ENCODE measurements around the gene PIN4.
"Not testable (repeated sequence)": the region's sequence is repeated elsewhere in the genome, so short reads cannot be mapped to it uniquely, and the experiment has no call there.

Gene PIN4

DNA sequence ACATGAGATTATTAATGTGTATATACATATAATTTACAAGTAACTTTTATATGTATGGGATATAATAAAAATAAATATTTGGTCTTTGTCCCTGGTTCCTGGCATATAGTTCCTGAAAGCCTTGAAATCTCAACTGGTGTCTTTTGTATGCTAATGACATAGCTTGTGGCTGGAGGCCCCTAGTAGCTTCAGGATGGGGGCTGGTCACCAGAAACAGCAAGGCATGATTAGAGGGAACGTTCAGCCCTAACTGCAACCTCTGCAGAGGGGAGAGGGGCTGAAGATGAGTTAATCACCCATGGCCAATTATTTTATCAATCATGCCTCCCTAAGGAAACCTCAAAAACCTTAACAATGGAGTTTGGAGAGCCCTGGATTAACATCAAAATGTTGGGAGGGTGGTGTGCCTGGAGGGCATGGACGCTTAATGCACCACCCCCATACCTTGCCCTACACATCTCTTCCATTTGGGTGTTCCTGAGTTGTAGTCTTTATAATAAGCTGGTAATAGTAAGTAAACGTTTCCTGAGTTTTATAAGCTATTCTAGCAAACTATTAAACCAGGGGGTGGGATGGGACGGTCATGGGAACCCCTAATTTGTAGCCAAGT, 21.3 kb downstream of the PIN4 start:
- DNase-seq (ENCODE audit: low read depth) = no peak

DNA sequence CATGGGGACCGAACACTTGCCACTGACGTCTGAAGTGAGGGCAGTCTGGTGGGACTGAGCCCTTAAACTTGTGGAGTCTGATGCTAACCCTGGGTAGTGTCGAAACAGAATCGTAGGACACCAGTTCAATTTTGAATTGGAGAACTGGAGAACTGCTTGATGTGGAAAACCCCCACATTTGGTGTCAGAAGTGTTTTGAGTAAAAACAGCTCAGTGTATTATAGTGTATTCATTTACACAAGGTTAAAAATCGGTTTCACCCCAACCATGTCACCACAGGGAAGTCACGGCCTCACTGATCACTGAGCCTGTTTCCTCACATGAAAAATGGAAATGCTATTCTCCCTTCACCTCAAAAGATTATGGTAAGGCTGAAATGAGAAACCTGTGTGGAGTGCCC, 21.9 kb downstream of the PIN4 start:
- no peak for DNase-seq (ENCODE audit: low read depth)

DNA sequence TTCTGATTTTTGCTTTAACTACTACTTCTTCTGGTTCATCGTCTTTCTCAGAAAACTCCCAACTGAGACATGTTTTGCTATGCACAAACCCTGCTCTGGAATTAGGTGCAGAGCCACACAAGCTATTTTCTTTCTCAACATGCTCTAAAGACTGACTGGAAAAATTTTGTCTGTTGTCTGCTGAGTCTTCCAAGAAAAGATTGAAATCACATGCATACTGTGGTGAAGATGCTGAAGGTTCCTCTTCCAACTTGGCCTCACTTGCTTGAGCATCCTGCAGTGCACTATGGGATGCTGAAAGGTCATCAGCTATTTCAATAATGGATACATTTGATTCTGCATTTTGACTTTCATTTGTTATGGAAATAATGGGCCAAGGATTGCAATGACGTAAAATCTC, 24.1 kb downstream of the PIN4 start:
- no peak for DNase-seq (ENCODE audit: low read depth)

DNA sequence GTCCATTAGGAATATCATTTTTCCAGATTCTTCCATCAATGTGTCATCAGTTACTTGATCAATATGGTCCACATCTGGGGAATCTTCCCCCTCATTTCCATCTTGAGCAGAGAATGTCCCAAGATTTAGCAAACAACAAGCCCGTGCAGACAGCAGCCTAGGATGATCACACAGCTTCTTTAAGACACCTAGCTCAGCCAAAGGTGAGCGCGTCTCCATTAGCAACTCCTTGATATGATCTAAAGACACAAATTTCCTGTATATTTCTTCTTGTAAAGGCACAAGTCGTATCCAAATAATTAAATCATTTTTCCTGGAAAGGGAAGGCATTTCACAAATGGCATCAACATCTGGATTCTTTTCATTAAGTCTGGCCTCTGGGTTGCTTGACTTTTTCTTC, 25.8 kb downstream of the PIN4 start:
- no peak for DNase-seq (ENCODE audit: low read depth)

DNA sequence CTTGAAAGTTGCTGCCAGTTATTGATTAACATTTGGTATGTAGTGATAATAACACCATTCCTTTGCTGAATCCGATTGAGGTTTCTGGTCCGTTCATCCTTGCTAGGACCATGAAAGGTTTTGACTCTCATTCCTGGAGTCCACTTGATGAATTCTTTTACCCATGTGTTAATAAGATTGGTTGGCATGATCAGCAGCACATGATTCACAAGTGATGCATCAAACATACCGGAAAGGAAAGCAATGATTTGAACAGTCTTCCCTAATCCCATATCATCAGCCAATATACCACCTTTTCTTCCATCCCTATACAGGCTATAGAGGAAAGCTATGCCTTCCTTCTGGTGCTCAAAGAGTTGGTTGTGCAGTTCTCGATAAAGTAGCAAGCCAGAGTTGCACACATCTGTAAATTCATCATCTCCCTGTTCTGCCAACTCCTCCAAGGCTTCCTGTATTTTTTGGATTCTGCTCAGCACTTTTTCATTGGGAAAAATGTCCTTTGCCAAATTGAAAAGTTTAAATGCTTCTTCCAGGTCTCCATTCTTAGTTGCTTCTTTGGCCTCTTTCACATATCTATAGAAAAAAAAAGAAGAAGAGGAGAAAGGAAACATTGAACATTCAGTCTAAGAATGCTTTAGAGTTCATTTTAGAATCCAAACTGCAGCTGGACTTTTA, 26.7 kb downstream of the PIN4 start:
- no peak for DNase-seq (ENCODE audit: low read depth)

DNA sequence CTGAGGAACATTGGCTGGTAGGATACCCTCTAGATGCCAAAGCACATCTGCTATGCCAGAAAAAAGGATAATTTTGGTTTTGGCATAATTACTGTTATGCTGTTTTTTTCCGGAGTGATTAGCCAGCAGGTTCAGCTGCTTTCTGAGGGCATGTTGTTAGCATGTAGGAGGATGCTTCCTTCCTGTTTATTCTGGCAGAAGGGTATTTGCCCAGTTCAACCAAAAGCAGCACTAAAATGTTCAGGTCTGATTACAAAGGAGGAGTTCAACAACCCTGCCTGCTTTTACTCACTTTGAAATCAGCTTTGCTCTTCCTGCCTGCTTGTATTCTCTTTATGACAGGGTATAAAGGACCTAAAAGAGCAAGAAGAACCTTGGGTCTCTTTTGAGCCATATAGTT, 35.4 kb downstream of the PIN4 start:
- no peak for DNase-seq (ENCODE audit: low read depth)

DNA sequence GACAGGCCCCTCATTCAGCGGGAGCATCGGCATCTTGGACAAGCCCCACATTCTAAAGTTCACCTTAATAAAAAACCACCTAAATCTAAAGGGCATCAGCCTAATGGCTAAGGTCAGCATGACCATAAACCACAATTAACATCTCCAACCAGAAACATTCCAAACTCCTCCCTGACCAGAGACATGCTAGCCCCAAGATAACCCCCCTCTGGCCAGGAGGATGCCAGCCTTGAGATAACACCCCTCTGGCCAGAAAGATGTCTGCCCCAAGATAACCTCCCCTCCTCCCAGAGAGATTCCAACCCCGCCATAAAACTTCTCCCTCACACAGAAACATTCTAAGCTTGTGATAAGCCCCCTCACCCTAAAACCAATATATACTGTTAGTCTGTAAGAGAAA, 38.8 kb downstream of the PIN4 start:
- not testable (repeated sequence) for DNase-seq (ENCODE audit: low read depth)

DNA sequence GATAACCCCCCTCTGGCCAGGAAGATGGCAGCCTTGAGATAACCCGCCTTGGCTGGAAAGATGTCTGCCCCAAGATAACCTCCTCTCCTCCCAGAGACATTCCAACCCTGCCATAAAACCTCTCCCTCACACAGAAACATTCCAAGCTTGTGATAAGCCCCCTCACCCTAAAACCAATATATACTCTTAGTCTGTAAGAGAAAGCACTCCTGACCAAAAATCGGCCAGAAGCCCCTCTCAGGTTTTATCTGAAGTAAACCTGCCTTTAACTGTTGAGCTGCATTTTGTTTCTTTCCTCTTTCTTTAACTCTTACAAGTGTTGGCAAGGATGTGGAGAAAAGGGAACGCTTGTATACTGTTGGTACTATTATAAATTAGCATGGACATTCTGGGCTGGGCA, 48.7 kb downstream of the PIN4 start:
- DNase-seq (ENCODE audit: low read depth) = no peak

DNA sequence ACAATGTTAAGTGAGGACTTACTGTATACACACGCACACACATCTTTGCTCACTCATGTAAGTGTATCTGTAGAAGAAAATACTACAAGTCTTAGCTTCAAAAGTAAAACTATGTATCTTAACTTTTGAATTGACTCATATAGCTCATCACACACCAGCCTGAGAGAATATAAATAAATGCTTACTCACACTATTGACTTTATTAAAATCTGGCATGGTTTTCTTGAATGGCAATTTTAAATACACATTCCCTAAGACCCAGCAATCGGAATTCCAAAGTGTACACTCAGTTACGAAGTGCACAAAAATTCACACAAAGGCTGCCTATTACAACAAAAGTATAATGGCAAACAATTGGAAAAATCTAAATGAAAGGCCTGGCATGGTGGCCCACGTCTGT, 55.3 kb downstream of the PIN4 start:
- DNase-seq (ENCODE audit: low read depth) = no peak

DNA sequence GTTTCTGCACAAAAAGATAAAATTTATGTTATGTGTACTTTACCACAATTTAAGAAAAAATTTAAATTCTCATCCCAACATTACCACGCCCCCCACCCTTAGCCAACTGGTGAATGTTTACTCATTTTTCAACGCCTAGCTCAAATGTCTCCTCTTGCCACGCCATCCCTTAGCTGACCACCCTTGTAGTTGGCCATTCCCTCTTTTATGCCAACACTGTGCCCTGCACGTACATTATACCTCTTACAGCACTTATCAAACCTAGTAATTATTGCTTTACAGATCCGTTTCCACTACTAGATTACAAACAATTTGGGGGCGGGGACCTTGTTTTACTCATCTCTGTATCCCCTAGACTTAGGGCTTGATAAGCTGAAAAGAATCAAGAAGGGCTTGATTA, 56.6 kb downstream of the PIN4 start:
- no peak for DNase-seq (ENCODE audit: low read depth)

DNA sequence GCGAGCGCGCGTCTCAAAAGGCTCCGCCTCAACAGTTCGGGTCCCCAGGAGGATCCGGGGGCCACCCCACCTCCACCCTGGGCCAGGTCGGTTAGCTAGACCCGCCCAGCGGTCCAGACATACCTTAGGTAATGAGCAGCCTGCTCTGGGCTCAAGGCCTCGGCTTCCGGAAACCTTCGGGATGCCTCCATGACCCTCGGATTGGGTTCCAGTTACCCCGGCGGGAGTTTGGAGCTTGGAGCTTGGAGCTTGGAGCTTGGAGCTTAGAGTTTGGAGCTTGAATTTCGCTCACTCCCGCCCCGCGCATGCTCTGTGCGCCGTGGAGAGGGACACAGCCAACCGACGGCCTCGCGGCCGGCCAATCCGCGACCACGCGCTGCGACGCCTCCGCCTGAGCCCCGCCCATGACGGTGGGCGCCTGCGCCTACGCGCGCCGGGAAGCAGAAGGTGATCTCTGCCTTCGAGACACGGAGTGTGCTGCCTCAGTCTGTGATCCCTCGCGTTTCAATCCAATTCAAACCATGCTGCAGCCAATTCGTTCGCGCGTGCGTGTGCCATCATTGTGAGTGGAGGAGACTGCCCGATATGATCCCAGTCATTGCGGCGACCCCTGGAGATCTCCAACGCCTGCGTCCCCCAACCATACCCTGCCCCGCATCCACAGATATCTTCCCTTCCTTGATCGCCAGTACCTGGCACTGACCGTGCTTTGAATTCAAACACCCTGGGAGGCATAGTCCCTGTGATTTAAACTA, 57.3 kb downstream of the PIN4 start, which contains the start of gene ERCC6L:
ERCC6L (minus strand) TSS at position 307 of the 755 bp plus-strand sequence; CDS start at position 191, 116 bp downstream.
- peak; percentile 87 for DNase-seq (ENCODE audit: low read depth)

DNA sequence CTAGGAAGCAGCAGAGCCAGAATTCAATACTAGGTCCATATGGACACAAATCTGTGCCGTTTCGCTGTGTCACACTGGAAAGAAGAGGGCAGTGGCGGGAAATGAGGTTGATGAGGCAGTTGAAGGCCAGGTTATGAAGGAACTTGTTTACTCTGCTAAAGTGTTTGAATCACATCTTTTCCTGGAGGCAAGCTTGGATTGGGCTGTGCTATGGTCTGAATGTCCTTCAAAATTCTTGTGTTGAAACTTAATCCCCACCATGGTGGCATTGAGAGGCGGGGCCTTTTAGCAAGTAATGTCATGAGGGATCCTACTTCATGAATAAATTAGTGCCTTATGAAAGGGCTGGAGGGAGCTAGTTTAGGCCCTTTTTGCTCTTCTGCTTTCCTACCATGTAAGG, 59.4 kb downstream of the PIN4 start:
- no peak for DNase-seq (ENCODE audit: low read depth)

DNA sequence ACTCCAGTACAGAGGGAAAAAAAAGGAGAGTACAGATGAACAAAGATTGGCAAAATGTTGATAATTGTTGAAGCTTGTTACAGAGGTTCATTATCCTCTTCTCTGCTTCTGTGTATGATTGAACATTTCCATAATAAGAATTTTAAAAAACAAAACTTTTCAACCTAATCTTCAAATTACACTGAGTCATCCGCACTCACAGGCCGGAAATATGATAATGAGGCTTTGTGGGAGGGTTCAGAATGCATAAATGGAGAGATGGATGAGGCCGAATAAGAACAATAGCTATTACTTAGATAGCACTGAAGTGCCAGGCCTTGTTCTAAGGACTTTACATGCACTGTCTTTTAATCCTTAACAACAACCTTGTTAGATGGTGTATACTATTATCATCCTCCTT, 61.9 kb downstream of the PIN4 start:
- DNase-seq (ENCODE audit: low read depth) = no peak

DNA sequence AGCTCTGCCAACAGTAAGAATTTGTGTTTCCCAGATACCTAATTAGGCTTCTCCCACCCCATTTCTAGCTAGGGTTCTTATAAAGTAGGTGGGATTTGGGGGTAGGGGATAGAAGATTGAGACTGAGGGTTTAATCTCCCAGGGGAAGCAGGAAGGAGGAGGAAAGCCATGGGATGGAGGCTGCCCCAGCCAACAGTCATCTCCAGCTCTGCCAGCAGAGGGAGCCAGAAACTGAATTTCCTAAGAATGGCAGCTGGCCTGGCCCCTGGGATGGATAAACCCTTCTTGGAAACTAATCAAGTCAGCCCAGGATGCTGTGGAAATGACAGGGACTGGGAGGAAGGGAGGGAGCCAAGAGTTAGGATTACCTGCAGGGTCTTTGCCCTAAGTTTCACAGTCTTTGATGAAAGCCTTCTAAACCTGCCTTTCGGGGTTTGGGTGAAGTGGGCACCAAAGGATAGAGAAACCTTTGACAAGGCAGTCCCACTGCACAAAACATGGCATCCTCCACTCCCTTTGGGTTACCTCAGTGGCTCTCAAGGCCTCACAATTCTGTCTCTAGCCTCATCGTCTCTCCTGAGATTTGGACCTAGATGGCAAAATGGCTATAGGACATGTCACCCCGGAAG, 64.0 kb downstream of the PIN4 start:
- peak; percentile 15 for DNase-seq (ENCODE audit: low read depth)

DNA sequence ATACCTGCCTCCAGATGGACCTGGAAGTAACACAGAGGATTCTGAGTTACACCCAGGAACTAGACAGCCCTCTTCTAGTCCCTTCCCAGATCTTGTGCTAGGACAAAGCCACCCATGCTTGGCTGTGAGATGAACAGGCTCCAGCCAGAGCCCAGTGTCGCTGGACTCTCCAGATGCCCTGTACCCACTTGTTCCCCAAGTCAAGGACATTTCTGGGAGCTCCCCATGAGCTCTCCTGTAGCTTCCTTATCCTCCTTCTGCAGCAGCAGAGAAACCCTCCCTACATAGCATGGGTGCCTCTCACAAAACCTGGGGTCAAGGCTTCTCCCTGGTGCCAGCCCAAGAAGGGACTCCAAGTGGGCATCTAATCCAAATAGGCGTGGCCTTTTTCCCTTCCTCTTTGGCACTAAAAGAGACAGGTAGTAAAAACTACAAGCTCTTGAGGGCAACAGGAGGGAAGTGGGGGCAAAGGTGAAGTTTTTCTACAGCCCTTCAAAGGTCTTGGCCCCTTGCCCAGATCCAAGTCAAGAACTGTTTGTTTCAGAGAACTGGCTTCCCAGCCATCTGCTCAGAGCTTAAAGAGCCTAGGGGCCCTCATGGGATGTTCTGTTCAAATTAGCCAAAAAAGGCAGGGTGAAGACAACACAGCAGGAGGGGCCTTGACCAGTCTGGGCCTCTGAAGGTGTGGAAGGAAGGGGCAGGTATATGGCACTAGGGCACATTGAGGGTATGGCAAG, 65.8 kb downstream of the PIN4 start:
- DNase-seq (ENCODE audit: low read depth) = no peak
